Neutrophil (primary cell): ENCODE data around the gene FGGY.

Experiments used
- H3K27ac ChIP-seq: fragments of 200-600 bp; sonication (generic); 2 replicates; pipeline ENCODE4 v1.5.1; 2016; ENCODE audit warnings: mild to moderate bottlenecking, moderate library complexity
- H3K27me3 ChIP-seq: fragments of 200-600 bp; sonication (generic); 2 replicates; pipeline ENCODE4 v1.6.0; 2016; ENCODE audit warnings: mild to moderate bottlenecking
- H3K36me3 ChIP-seq: fragments of 200-600 bp; sonication (generic); 2 replicates; pipeline ENCODE4 v1.5.1; 2017
- H3K4me1 ChIP-seq, 2 experiments: fragments of 200-600 bp in 1 of 2; sonication (generic) in 1 of 2; 1 replicate in 1 of 2; 2 replicates in 1 of 2; pipeline versions ENCODE4 v1.5.1 to v1.6.1; 2013 to 2016; ENCODE audit warnings: low read depth in 1 of 2, low read length in 1 of 2, mild to moderate bottlenecking in 1 of 2, moderate library complexity in 1 of 2; ENCODE audit not compliant: control insufficient read depth in 1 of 2, insufficient read depth in 1 of 2
- H3K4me3 ChIP-seq, 2 experiments: fragments of 200-600 bp in 1 of 2; sonication (generic) in 1 of 2; 1 replicate in 1 of 2; 2 replicates in 1 of 2; pipeline ENCODE4 v1.5.1; 2013 to 2016; ENCODE audit warnings: low read depth in 1 of 2, low read length in 1 of 2, mild to moderate bottlenecking in 1 of 2, moderate library complexity in 1 of 2
- H3K9me3 ChIP-seq: fragments of 200-600 bp; sonication (generic); 2 replicates; pipeline ENCODE4 v1.5.1; 2016
- CTCF ChIP-seq: fragments of 200-600 bp; sonication (generic); IDR thresholded peaks from 2 replicates; pipeline ENCODE4 v1.5.1; 2016; ENCODE audit warnings: antibody characterized with exemption

Gene FGGY

GRCh38 chr1:59412718-59413326, 115.9 kb downstream of the FGGY start:
- Histone ChIP-seq H3K36me3 (no peaks in the 10 kb centered on the region), H3K27me3 (no peaks in the 10 kb centered on the region), H3K4me1 (peaks cover 12 to 14% of the 10 kb centered on the region in 2 experiments), H3K9me3 (no peaks in the 10 kb centered on the region), H3K4me3 (no peak overlapping the region), H3K27ac (no peak overlapping the region)
- TF ChIP-seq CTCF = no peak

- no peaks in the 10 kb centered on the region for H3K27me3 ChIP-seq
- H3K27ac ChIP-seq = no peak overlapping the region
- no peak overlapping the region for H3K4me3 ChIP-seq
- no peaks in the 10 kb centered on the region for H3K9me3 ChIP-seq
- H3K36me3 ChIP-seq = no peaks in the 10 kb centered on the region
- H3K4me1 ChIP-seq = peaks cover 12 to 14% of the 10 kb centered on the region in 2 experiments
- no peak for TF ChIP-seq CTCF
Observed at GRCh38 chr1:59413327-59413720, 116.4 kb downstream of the FGGY start.

GRCh38 chr1:59414406-59415133, 117.7 kb downstream of the FGGY start:
- H3K4me3 ChIP-seq = no peak overlapping the region
- no peaks in the 10 kb centered on the region for H3K9me3 ChIP-seq
- peaks cover 7 to 13% of the 10 kb centered on the region in 2 experiments for H3K4me1 ChIP-seq
- H3K36me3 ChIP-seq = no peaks in the 10 kb centered on the region
- H3K27ac ChIP-seq = no peak overlapping the region
- no peaks in the 10 kb centered on the region for H3K27me3 ChIP-seq
- TF ChIP-seq CTCF = no peak

- H3K27ac ChIP-seq = no peak overlapping the region
- H3K4me1 ChIP-seq = peaks cover 0 to 5% of the 10 kb centered on the region in 2 experiments
- H3K4me3 ChIP-seq = no peak overlapping the region
- no peaks in the 10 kb centered on the region for H3K9me3 ChIP-seq
- TF ChIP-seq CTCF = no peak
- H3K36me3 ChIP-seq = no peaks in the 10 kb centered on the region
- no peaks in the 10 kb centered on the region for H3K27me3 ChIP-seq
Observed at GRCh38 chr1:59415286-59415850, 118.5 kb downstream of the FGGY start.

GRCh38 chr1:59415881-59416280, 119.0 kb downstream of the FGGY start:
- Histone ChIP-seq H3K4me3 (no peak overlapping the region), H3K4me1 (no peaks in the 10 kb centered on the region), H3K9me3 (no peaks in the 10 kb centered on the region), H3K27me3 (no peaks in the 10 kb centered on the region), H3K27ac (no peak overlapping the region), H3K36me3 (no peaks in the 10 kb centered on the region)
- no peak for TF ChIP-seq CTCF
